DND-41 (cell line): Measurements from ENCODE around the gene U2SURP.

Experiments
- ATAC-seq: fragments of 200-7000 bp; cut with Tn5 transposase; 3 replicates; pipeline ENCODE4 v1.9.1; 2021; ENCODE audit warnings: low read depth; ENCODE audit not compliant: insufficient read depth
- DNase-seq: peaks from one replicate; pipeline ENCODE4 v3.0.0-alpha.2; 2020
- H2AFZ ChIP-seq: 2 replicates; pipeline ENCODE4 v1.6.0; 2012; ENCODE audit warnings: low read depth, low read length
- H3K27ac ChIP-seq: 2 replicates; pipeline ENCODE4 v1.5.1; 2012; ENCODE audit warnings: low read length, inconsistent platforms
- H3K27me3 ChIP-seq: fragments of 200-600 bp; sonication (generic); 2 replicates; pipeline ENCODE4 v1.6.0; 2012; ENCODE audit warnings: low read length, mild to moderate bottlenecking, inconsistent platforms; ENCODE audit not compliant: insufficient read depth, poor library complexity
- H3K36me3 ChIP-seq: 2 replicates; pipeline ENCODE4 v1.5.1; 2012; ENCODE audit warnings: low read length, inconsistent platforms; ENCODE audit not compliant: insufficient read depth
- H3K4me1 ChIP-seq: 2 replicates; pipeline ENCODE4 v1.5.1; 2012; ENCODE audit warnings: mild to moderate bottlenecking, low read length; ENCODE audit not compliant: insufficient read depth
- H3K4me2 ChIP-seq: 2 replicates; pipeline ENCODE4 v1.6.0; 2012; ENCODE audit warnings: mild to moderate bottlenecking, moderate library complexity, low read length, inconsistent platforms; ENCODE audit not compliant: insufficient read depth
- H3K4me3 ChIP-seq, 2 experiments: fragments of 200-600 bp in 1 of 2; shearing (Covaris generic) in 1 of 2; 2 replicates each; pipeline ENCODE4 v1.5.1; 2012 to 2016; ENCODE audit warnings: inconsistent platforms in 2 of 2, low read length in 2 of 2, mild to moderate bottlenecking in 2 of 2, low read depth in 1 of 2, moderate library complexity in 1 of 2
- H3K79me2 ChIP-seq: 2 replicates; pipeline ENCODE4 v1.6.0; 2012; ENCODE audit warnings: low read length, inconsistent platforms; ENCODE audit not compliant: insufficient read depth
- H3K9ac ChIP-seq: 2 replicates; pipeline ENCODE4 v1.6.0; 2012; ENCODE audit warnings: low read depth, mild to moderate bottlenecking, inconsistent platforms, low read length, moderate library complexity
- H3K9me3 ChIP-seq: 2 replicates; pipeline ENCODE4 v1.5.1; 2012; ENCODE audit warnings: low read length, moderate library complexity, mild to moderate bottlenecking, inconsistent platforms; ENCODE audit not compliant: insufficient read depth, severe bottlenecking
- H4K20me1 ChIP-seq: 2 replicates; pipeline ENCODE4 v1.6.0; 2012; ENCODE audit warnings: low read length; ENCODE audit not compliant: insufficient read depth
- EZH2 ChIP-seq: IDR thresholded peaks from 3 replicates; pipeline ENCODE4 v1.6.1; 2012; ENCODE audit warnings: borderline replicate concordance, low read depth, mild to moderate bottlenecking, moderate library complexity, low read length, inconsistent platforms; ENCODE audit not compliant: severe bottlenecking
- TF ChIP-seq, protein P1 (sequence below): IDR thresholded peaks from 2 replicates; pipeline ENCODE4 v1.5.1; 2012; ENCODE audit warnings: borderline replicate concordance, low read length, moderate library complexity, mild to moderate bottlenecking; ENCODE audit not compliant: poor library complexity, severe bottlenecking; ENCODE audit errors: extremely low read depth

U2SURP gene

GRCh38 chr3:143065364-143065763 lies 64.0 kb downstream of the U2SURP start:
- no peak for DNase-seq
- ATAC-seq: peak; percentile 41
- no peak overlapping the region for H3K4me3 ChIP-seq
- no peak overlapping the region for H3K4me2 ChIP-seq
- no peak overlapping the region for H2AFZ ChIP-seq
- no peak overlapping the region for H3K9ac ChIP-seq
- no peaks in the 10 kb centered on the region for H3K4me1 ChIP-seq
- TF ChIP-seq, protein P1, sequence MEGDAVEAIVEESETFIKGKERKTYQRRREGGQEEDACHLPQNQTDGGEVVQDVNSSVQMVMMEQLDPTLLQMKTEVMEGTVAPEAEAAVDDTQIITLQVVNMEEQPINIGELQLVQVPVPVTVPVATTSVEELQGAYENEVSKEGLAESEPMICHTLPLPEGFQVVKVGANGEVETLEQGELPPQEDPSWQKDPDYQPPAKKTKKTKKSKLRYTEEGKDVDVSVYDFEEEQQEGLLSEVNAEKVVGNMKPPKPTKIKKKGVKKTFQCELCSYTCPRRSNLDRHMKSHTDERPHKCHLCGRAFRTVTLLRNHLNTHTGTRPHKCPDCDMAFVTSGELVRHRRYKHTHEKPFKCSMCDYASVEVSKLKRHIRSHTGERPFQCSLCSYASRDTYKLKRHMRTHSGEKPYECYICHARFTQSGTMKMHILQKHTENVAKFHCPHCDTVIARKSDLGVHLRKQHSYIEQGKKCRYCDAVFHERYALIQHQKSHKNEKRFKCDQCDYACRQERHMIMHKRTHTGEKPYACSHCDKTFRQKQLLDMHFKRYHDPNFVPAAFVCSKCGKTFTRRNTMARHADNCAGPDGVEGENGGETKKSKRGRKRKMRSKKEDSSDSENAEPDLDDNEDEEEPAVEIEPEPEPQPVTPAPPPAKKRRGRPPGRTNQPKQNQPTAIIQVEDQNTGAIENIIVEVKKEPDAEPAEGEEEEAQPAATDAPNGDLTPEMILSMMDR: no peak
- no peak for TF ChIP-seq EZH2
- no peaks in the 10 kb centered on the region for H4K20me1 ChIP-seq
- no peak overlapping the region for H3K27ac ChIP-seq
- no peaks in the 10 kb centered on the region for H3K79me2 ChIP-seq
- H3K27me3 ChIP-seq: no peaks in the 10 kb centered on the region
- no peaks in the 10 kb centered on the region for H3K9me3 ChIP-seq
- H3K36me3 ChIP-seq: peaks cover 16% of the 10 kb centered on the region; the same call in 1 of the 2 replicates

- Histone ChIP-seq H3K27me3 (no peaks in the 10 kb centered on the region), H3K9me3 (no peaks in the 10 kb centered on the region), H3K9ac (no peak overlapping the region), H3K4me3 (no peak overlapping the region), H3K4me2 (no peak overlapping the region), H4K20me1 (no peaks in the 10 kb centered on the region), H3K36me3 (peaks cover 10% of the 10 kb centered on the region; the same call in 1 of the 2 replicates), H3K4me1 (no peaks in the 10 kb centered on the region), H3K27ac (no peak overlapping the region), H3K79me2 (no peaks in the 10 kb centered on the region), H2AFZ (no peak overlapping the region)
- no peak for DNase-seq
- 0 out of 3 replicates have a peak, but pooled peaks have one; percentile 13 for ATAC-seq
- no peak for TF ChIP-seq EZH2
- TF ChIP-seq, protein P1: no peak
These were observed 64.7 kb downstream of the U2SURP start for GRCh38 chr3:143066033-143066432.

DNA sequence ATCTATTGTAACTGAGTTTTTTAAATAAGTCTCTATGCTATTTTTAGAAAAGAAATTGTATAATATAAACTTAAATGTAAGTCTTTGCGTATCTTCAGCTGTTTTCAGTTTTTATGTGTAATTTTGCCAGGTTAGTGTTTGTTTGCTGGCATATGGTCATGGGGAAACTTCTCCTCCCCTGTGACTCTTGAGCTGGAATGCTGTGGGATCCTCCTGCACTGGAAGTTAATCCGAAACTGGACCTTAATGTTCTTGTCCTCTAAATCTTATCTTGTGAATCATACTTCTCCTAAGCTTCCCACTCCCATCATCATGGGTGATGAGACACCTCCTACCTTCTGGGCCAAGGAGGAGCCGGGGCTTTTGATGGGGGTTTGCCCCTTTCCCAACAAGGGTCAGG lies 65.8 kb downstream of the U2SURP start:
- H3K79me2 ChIP-seq: no peaks in the 10 kb centered on the region
- H3K36me3 ChIP-seq: 0 out of 2 replicates have a peak, but pooled peaks cover 3% of the 10 kb centered on the region
- TF ChIP-seq EZH2: no peak
- TF ChIP-seq, protein P1: no peak
- H3K27me3 ChIP-seq: no peaks in the 10 kb centered on the region
- DNase-seq (no peak), ATAC-seq (no peak)
- no peaks in the 10 kb centered on the region for H4K20me1 ChIP-seq
- no peak overlapping the region for H3K4me2 ChIP-seq
- no peaks in the 10 kb centered on the region for H3K9me3 ChIP-seq
- H3K4me1 ChIP-seq: no peaks in the 10 kb centered on the region
- no peak overlapping the region for H3K9ac ChIP-seq
- no peak overlapping the region for H3K27ac ChIP-seq
- no peak overlapping the region for H2AFZ ChIP-seq
- no peak overlapping the region for H3K4me3 ChIP-seq

DNA sequence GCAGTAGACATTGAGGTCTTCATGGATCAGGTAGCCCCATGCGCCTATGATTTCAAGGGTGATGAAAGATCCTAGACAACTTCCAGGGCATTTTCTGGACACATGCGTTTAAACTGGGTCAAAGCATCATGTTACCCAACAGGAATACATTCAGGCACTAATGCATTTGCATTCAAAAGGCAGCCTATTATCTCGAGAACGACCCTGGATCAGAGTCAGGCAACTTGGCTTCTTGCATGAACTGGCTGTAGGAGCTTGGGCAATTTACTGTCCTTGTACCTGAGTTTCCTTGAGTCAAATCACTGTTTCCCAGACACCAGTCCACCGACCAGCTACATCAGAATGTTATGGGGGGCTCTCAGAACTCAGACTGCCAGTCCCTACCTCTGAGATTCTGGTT lies 66.7 kb downstream of the U2SURP start:
- H3K4me2 ChIP-seq: no peak overlapping the region
- no peak overlapping the region for H3K27ac ChIP-seq
- H3K4me3 ChIP-seq: no peak overlapping the region
- no peaks in the 10 kb centered on the region for H3K9me3 ChIP-seq
- H3K36me3 ChIP-seq: 0 out of 2 replicates have a peak, but pooled peaks cover under 1% of the 10 kb centered on the region
- DNase-seq: no peak
- H3K79me2 ChIP-seq: no peaks in the 10 kb centered on the region
- H2AFZ ChIP-seq: no peak overlapping the region
- no peaks in the 10 kb centered on the region for H3K27me3 ChIP-seq
- TF ChIP-seq, protein P1: no peak
- TF ChIP-seq EZH2: no peak
- no peak overlapping the region for H3K9ac ChIP-seq
- no peaks in the 10 kb centered on the region for H3K4me1 ChIP-seq
- no peaks in the 10 kb centered on the region for H4K20me1 ChIP-seq
- no peak for ATAC-seq
